HepG2 (cell line): ENCODE results near the gene CCL23. TPM values are rescaled to one million over a fixed set of nuclear protein-coding genes. Genes with fewer than 3 reads are reported as not detected.

Experiments used
- AGO2 ChIP-seq: fragments of 200-400 bp; formaldehyde crosslinking; optimal IDR thresholded peaks from 2 replicates; pipeline ENCODE3; 2017; ENCODE audit warnings: mild to moderate bottlenecking, low read depth, low read length, moderate library complexity
- DPF2 ChIP-seq: sonication (generic); formaldehyde crosslinking; IDR thresholded peaks from 2 replicates; pipeline ENCODE4 v1.4.0; 2020; ENCODE audit warnings: mild to moderate bottlenecking, low read depth, missing genetic modification reagents, borderline replicate concordance
- EP300 ChIP-seq, 3 experiments: sonication (generic) in 1 of 3; formaldehyde crosslinking in 1 of 3; IDR thresholded peaks; 2 replicates each; pipeline versions ENCODE4 v1.5.1 to v1.6.1; 2011 to 2020; ENCODE audit warnings: low read depth in 2 of 3, low read length in 2 of 3, borderline replicate concordance in 1 of 3, improper control_type of control experiment in 1 of 3, mild to moderate bottlenecking in 1 of 3, missing genetic modification reagents in 1 of 3, moderate library complexity in 1 of 3
- ERF ChIP-seq: IDR thresholded peaks from 2 replicates; pipeline ENCODE4 v1.6.1; 2018; ENCODE audit warnings: missing biosample characterization, missing genetic modification reagents
- FLYWCH1 ChIP-seq: sonication (generic); formaldehyde crosslinking; IDR thresholded peaks from 2 replicates; pipeline ENCODE4 v1.8.1; 2023; ENCODE audit warnings: mild to moderate bottlenecking, missing genetic modification reagents
- IKZF4 ChIP-seq: sonication (generic); formaldehyde crosslinking; IDR thresholded peaks from 2 replicates; pipeline ENCODE4 v1.5.1; 2020; ENCODE audit warnings: borderline replicate concordance, mild to moderate bottlenecking, low read depth, missing genetic modification reagents; ENCODE audit errors: not compliant biosample characterization
- MAZ ChIP-seq, 2 experiments: sonication (generic) in 1 of 2; formaldehyde crosslinking in 1 of 2; IDR thresholded peaks; 2 replicates each; pipeline versions ENCODE4 v1.5.0 to v1.6.1; 2012 to 2020; ENCODE audit warnings: low read depth in 2 of 2, mild to moderate bottlenecking in 2 of 2, borderline replicate concordance in 1 of 2, improper control_type of control experiment in 1 of 2, low read length in 1 of 2, missing genetic modification reagents in 1 of 2, moderate library complexity in 1 of 2
- MIXL1 ChIP-seq: IDR thresholded peaks from 2 replicates; pipeline ENCODE4 v1.6.1; 2016
- NRL ChIP-seq: sonication (generic); formaldehyde crosslinking; IDR thresholded peaks from 2 replicates; pipeline ENCODE4 v1.5.0; 2020; ENCODE audit warnings: missing genetic modification reagents, mild to moderate bottlenecking, moderate library complexity, borderline replicate concordance
- PLRG1 ChIP-seq: fragments of 450-650 bp; conservative IDR thresholded peaks from 2 replicates; pipeline ENCODE4 v1.6.1; 2016
- RFXANK ChIP-seq: IDR thresholded peaks from 2 replicates; pipeline ENCODE4 v1.6.1; 2016
- SMAD3 ChIP-seq: sonication (generic); formaldehyde crosslinking; IDR thresholded peaks from 2 replicates; pipeline ENCODE4 v1.4.0; 2020; ENCODE audit warnings: missing genetic modification reagents
- SP2 ChIP-seq: sonication (generic); formaldehyde crosslinking; IDR thresholded peaks from 2 replicates; pipeline ENCODE4 v1.5.1; 2020; ENCODE audit warnings: mild to moderate bottlenecking, missing genetic modification reagents
- TARDBP ChIP-seq: sonication (generic); formaldehyde crosslinking; IDR thresholded peaks from 2 replicates; pipeline ENCODE4 v1.8.0; 2022; ENCODE audit warnings: mild to moderate bottlenecking, missing genetic modification reagents
- TBX3 ChIP-seq: fragments of 450-650 bp; IDR thresholded peaks from 2 replicates; pipeline ENCODE4 v1.6.1; 2017; ENCODE audit warnings: antibody characterized with exemption, mild to moderate bottlenecking, inconsistent platforms, borderline replicate concordance
- U2AF2 ChIP-seq: fragments of 200-400 bp; formaldehyde crosslinking; IDR thresholded peaks from 2 replicates; pipeline ENCODE4 v1.6.1; 2017; ENCODE audit warnings: low read depth, mild to moderate bottlenecking, low read length
- YEATS4 ChIP-seq: sonication (generic); formaldehyde crosslinking; IDR thresholded peaks from 2 replicates; pipeline ENCODE4 v1.4.0; 2020; ENCODE audit warnings: missing genetic modification reagents, borderline replicate concordance
- ZNF615 ChIP-seq: sonication (generic); formaldehyde crosslinking; IDR thresholded peaks from 2 replicates; pipeline ENCODE4 v1.5.0; 2020; ENCODE audit warnings: mild to moderate bottlenecking, missing genetic modification reagents, borderline replicate concordance
- ZNF781 ChIP-seq: sonication (generic); formaldehyde crosslinking; IDR thresholded peaks from 2 replicates; pipeline ENCODE4 v1.5.1; 2020; ENCODE audit warnings: borderline replicate concordance, mild to moderate bottlenecking, missing genetic modification reagents; ENCODE audit errors: not compliant biosample characterization
- ZNF850 ChIP-seq: sonication (generic); formaldehyde crosslinking; conservative IDR thresholded peaks from 2 replicates; pipeline ENCODE4 v1.9.0; 2021; ENCODE audit warnings: mild to moderate bottlenecking, missing genetic modification reagents
- ZSCAN22 ChIP-seq: sonication (generic); formaldehyde crosslinking; IDR thresholded peaks from 2 replicates; pipeline ENCODE4 v1.4.0; 2020; ENCODE audit warnings: mild to moderate bottlenecking, missing genetic modification reagents
- polyA plus RNA-seq, 8 experiments: library from polyadenylated mRNA; depleted of rRNA in 3 of 8; stranded (reverse) in 7 of 8; unstranded in 1 of 8; fragments of >200 nt; fragmentation: Illumina TruSeq in 4 of 8; extraction: Trizol in 4 of 8; gene quantifications; 2 replicates each; pipeline versions ENCODE4 v1.2.1 to v1.2.3, GENCODE V29; 2011 to 2016; ENCODE audit warnings: low read depth in 4 of 8, missing spikeins in 1 of 8, mixed read lengths in 1 of 8; ENCODE audit not compliant: insufficient read depth in 1 of 8
- total RNA-seq, 5 experiments: library from RNA; depleted of rRNA; stranded (reverse); fragments of >200 nt; fragmentation: Illumina TruSeq; extraction: Trizol; gene quantifications; 2 replicates each; pipeline ENCODE4 v1.2.3, GENCODE V29; 2016; ENCODE audit warnings: low read depth in 1 of 5
- TF ChIP-seq, protein P1 (sequence below): IDR thresholded peaks from 2 replicates; pipeline ENCODE4 v1.6.1; 2016
- TF ChIP-seq, protein P2 (sequence below): sonication (generic); formaldehyde crosslinking; IDR thresholded peaks from 2 replicates; pipeline ENCODE4 v1.8.1; 2023; ENCODE audit warnings: missing genetic modification reagents, inconsistent platforms, borderline replicate concordance
- TF ChIP-seq, protein P3 (sequence below): sonication (generic); formaldehyde crosslinking; IDR thresholded peaks from 2 replicates; pipeline ENCODE4 v1.5.0; 2020; ENCODE audit warnings: mild to moderate bottlenecking, missing genetic modification reagents, borderline replicate concordance
- TF ChIP-seq, protein P4 (sequence below): sonication (generic); formaldehyde crosslinking; IDR thresholded peaks from 2 replicates; pipeline ENCODE4 v1.4.0; 2020; ENCODE audit warnings: missing genetic modification reagents

CCL23 gene
- total and polyA plus RNA-seq, 2 of the 13 experiments (the other 11 are each of a cell fraction or from before 2014, with no cell fraction given): not detected

DNA sequence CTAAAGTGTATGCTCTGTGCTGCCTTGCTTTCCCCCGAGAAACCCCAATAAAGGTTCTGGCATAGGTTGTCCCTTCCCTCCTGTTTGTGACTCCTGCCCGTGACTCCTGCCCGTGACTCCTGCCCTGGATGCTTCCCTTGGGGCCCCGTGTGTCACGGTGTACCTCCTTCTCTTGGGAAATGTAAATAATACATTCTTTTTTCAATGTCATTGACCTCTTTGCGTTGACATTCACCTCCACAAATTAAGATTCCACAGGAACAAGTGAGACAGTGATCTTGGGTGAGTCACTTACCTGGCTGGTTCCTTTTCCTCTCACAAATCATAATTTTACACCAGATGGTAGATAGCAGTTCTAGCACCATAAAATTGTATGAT lies 17.1 kb downstream of the CCL23 start (continued):
- TF ChIP-seq IKZF4 (CRISPR knock-in tag) (no peak), MAZ (IDR thresholded peaks at IDR 0.05; ENCODE audit: borderline replicate concordance, low read depth, low read length) (no peak), MAZ (CRISPR knock-in tag; IDR thresholded peaks at IDR 0.05; ENCODE audit: low read depth) (no peak), SP2 (CRISPR knock-in tag) (no peak), ZNF850 (CRISPR knock-in tag) (no peak), TARDBP (CRISPR knock-in tag) (no peak), NRL (CRISPR knock-in tag) (no peak), SMAD3 (CRISPR knock-in tag) (no peak), RFXANK (no peak), AGO2 (no peak), ZSCAN22 (CRISPR knock-in tag) (no peak), ZNF615 (no peak), U2AF2 (no peak), PLRG1 (no peak), YEATS4 (CRISPR knock-in tag) (no peak), TBX3 (no peak), EP300 (IDR thresholded peaks at IDR 0.05; ENCODE audit: low read depth in 2 of 2, low read length in 2 of 2) (peak in 1 of 2 experiments; percentile 85; a peak in 2 of 4 replicates), EP300 (CRISPR knock-in tag; IDR thresholded peaks at IDR 0.05; ENCODE audit: borderline replicate concordance) (peak; percentile 66; the same call in 1 of the 2 replicates), MIXL1 (CRISPR knock-in tag) (peak; percentile 42; the same call in 1 of the 2 replicates), FLYWCH1 (no peak), DPF2 (CRISPR knock-in tag) (peak; percentile 24; the same call in 1 of the 2 replicates), ERF (CRISPR knock-in tag) (no peak), ZNF781 (no peak)
- TF ChIP-seq, protein P1, sequence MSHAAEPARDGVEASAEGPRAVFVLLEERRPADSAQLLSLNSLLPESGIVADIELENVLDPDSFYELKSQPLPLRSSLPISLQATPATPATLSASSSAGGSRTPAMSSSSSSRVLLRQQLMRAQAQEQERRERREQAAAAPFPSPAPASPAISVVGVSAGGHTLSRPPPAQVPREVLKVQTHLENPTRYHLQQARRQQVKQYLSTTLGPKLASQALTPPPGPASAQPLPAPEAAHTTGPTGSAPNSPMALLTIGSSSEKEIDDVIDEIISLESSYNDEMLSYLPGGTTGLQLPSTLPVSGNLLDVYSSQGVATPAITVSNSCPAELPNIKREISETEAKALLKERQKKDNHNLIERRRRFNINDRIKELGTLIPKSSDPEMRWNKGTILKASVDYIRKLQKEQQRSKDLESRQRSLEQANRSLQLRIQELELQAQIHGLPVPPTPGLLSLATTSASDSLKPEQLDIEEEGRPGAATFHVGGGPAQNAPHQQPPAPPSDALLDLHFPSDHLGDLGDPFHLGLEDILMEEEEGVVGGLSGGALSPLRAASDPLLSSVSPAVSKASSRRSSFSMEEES (CRISPR knock-in tag): peak; percentile 46; the same call in 1 of the 2 replicates
- TF ChIP-seq, protein P2, sequence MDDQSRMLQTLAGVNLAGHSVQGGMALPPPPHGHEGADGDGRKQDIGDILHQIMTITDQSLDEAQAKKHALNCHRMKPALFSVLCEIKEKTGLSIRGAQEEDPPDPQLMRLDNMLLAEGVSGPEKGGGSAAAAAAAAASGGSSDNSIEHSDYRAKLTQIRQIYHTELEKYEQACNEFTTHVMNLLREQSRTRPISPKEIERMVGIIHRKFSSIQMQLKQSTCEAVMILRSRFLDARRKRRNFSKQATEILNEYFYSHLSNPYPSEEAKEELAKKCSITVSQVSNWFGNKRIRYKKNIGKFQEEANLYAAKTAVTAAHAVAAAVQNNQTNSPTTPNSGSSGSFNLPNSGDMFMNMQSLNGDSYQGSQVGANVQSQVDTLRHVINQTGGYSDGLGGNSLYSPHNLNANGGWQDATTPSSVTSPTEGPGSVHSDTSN (CRISPR knock-in tag): no peak
- TF ChIP-seq, protein P3, sequence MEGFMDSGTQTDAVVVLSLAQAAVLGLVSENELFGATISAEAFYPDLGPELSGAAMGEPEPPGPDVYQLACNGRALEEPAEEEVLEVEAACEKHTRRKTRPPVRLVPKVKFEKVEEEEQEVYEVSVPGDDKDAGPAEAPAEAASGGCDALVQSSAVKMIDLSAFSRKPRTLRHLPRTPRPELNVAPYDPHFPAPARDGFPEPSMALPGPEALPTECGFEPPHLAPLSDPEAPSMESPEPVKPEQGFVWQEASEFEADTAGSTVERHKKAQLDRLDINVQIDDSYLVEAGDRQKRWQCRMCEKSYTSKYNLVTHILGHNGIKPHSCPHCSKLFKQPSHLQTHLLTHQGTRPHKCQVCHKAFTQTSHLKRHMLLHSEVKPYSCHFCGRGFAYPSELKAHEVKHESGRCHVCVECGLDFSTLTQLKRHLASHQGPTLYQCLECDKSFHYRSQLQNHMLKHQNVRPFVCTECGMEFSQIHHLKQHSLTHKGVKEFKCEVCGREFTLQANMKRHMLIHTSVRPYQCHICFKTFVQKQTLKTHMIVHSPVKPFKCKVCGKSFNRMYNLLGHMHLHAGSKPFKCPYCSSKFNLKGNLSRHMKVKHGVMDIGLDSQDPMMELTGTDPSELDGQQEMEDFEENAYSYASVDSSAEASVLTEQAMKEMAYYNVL (CRISPR knock-in tag): no peak
- TF ChIP-seq, protein P4, sequence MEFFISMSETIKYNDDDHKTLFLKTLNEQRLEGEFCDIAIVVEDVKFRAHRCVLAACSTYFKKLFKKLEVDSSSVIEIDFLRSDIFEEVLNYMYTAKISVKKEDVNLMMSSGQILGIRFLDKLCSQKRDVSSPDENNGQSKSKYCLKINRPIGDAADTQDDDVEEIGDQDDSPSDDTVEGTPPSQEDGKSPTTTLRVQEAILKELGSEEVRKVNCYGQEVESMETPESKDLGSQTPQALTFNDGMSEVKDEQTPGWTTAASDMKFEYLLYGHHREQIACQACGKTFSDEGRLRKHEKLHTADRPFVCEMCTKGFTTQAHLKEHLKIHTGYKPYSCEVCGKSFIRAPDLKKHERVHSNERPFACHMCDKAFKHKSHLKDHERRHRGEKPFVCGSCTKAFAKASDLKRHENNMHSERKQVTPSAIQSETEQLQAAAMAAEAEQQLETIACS (CRISPR knock-in tag): no peak
